ENCODE data around the gene CRB2.

GRCh38 chr9:123378956-123379660, 23.1 kb downstream of the CRB2 start:
- TF ChIP-seq CTCF (IDR thresholded peaks at IDR 0.05) (no peak), POLR2A (IDR thresholded peaks at IDR 0.05) (no peak), POLR2AphosphoS5 (IDR thresholded peaks at IDR 0.05; ENCODE audit: insufficient read depth in 1 of 2, low read depth in 1 of 2) (no peak)
